NCI-H1105 (cell line): ENCODE data around the gene FBLN1.
"Not testable (repeated sequence)": the region's sequence is repeated elsewhere in the genome, so short reads cannot be mapped to it uniquely, and the experiment has no call there.

Experiments
- DNase-seq: peaks from one replicate; lab custom pipeline; 2025; lab: John Stamatoyannopoulos, UW

FBLN1 gene

GRCh38 chr22:45585946-45586540, 83.4 kb downstream of the FBLN1 start:
- DNase-seq, result no peak

- DNase-seq, result no peak
These were observed 84.1 kb downstream of the FBLN1 start for GRCh38 chr22:45586651-45587405.

- DNase-seq, result no peak
These were observed 85.2 kb downstream of the FBLN1 start for GRCh38 chr22:45587638-45588505.

- DNase-seq, result no peak
These were observed 86.9 kb downstream of the FBLN1 start for GRCh38 chr22:45589556-45589955.

GRCh38 chr22:45590262-45590661, 87.6 kb downstream of the FBLN1 start:
- DNase-seq, result no peak

- DNase-seq, result not testable (repeated sequence)
These were observed 89.0 kb downstream of the FBLN1 start for GRCh38 chr22:45591633-45592213.

- no peak for DNase-seq
These were observed 91.6 kb downstream of the FBLN1 start for GRCh38 chr22:45594123-45594941.

GRCh38 chr22:45597460-45598192, 94.9 kb downstream of the FBLN1 start:
- DNase-seq, result no peak

- DNase-seq, result no peak
These were observed 96.0 kb downstream of the FBLN1 start for GRCh38 chr22:45598596-45599217.

GRCh38 chr22:45599836-45600577, 97.3 kb downstream of the FBLN1 start:
- peak; percentile 67 for DNase-seq

GRCh38 chr22:45600790-45601730, 98.4 kb downstream of the FBLN1 start:
- no peak for DNase-seq

- no peak for DNase-seq
These were observed 99.5 kb downstream of the FBLN1 start for GRCh38 chr22:45602004-45602733.

GRCh38 chr22:45602824-45603595, 100.3 kb downstream of the FBLN1 start:
- no peak for DNase-seq

- DNase-seq, result no peak
These were observed 100.9 kb downstream of the FBLN1 start for GRCh38 chr22:45603619-45604018.

- DNase-seq, result not testable (repeated sequence)
These were observed 105.4 kb downstream of the FBLN1 start for GRCh38 chr22:45608045-45608444.

- DNase-seq, result no peak
These were observed 106.1 kb downstream of the FBLN1 start for GRCh38 chr22:45608763-45609180.

- DNase-seq, result no peak
These were observed 109.8 kb downstream of the FBLN1 start for GRCh38 chr22:45612451-45612901.
